SH-SY5Y (cell line): ENCODE data around the gene TMEM184B.

Experiments
- GATA2 ChIP-seq: IDR thresholded peaks from 2 replicates; pipeline ENCODE4 v1.6.1; 2011; ENCODE audit warnings: mild to moderate bottlenecking, low read depth, low read length
- GATA3 ChIP-seq: IDR thresholded peaks from 2 replicates; pipeline ENCODE4 v1.6.1; 2011; ENCODE audit warnings: low read depth, mild to moderate bottlenecking, low read length, moderate library complexity

- TF ChIP-seq GATA2 (no peak), GATA3 (no peak)
These were observed 33.6 kb downstream of the TMEM184B start for GRCh38 chr22:38239101-38239761.
